Measurements from ENCODE around the gene CFP. TPM values are rescaled to one million over a fixed set of nuclear protein-coding genes. Genes with fewer than 3 reads are reported as not detected.

The CFP gene
- total RNA-seq, 1 experiment from 2014 or later, result 2.0 TPM

DNA sequence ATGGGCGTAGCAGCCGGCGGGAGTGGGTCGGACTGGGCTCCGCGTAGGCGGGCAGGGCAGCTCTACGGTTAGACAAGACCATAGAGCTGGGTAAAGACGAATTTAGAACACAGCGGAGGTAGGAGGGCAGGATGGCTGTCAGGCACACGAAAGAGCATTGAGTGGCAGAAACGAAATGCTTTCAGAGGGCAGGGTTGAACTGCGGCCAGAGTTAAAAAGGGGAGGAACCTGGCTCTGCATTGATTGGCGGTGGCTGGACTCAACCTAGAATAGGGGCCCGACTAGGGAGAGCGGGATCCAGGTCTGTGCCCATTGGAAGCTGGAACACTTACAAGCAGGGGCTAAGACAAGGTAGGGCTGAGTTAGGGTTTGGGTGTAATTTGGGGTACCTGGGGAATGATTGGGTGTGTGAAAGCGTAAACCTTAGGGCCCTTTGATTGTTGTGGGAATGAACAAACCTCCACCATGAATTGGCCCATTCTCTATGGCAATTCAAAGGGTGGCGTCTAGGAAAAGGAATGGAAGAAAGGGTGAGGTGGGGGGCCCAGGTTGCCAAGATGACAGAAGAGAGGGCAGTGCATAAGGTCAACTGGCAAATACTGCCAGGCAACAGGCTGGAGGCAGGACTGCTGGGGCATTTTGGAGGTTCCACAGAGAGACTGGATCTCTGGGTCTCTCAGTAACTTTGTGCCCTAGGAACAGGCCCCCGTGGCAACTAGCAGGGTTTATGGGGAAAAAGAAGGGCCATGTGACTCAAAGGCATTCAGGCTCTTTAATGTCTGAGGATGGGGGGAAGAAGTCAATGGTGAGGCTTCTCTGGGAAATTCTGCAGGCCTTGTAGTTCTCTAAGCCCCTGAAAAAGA is 21.5 kb upstream of the CFP start:
- ChIA-PET CTCF (interaction anchor here (0.8 to 1.1 kb wide), 2 partner anchors 101 to 156 kb away, joined by 3 to 6 read pairs; no protein-coding TSS in a partner anchor), POLR2A (interaction anchor here (0.7 kb wide), 1 partner anchor 27 kb away, joined by 4 read pairs; no protein-coding TSS in a partner anchor)
- H3K36me3 Mint-ChIP-seq, result peaks cover 25% of the 10 kb centered on the region
- H3K27me3 Mint-ChIP-seq (ENCODE audit: low read depth), result no peaks in the 10 kb centered on the region
- no peaks in the 10 kb centered on the region for H3K9me3 Mint-ChIP-seq
- TF ChIP-seq MXD4 (CRISPR knock-in tag; IDR thresholded peaks at IDR 0.05; ENCODE audit: borderline replicate concordance), result no peak
- TF ChIP-seq ZNF416 (CRISPR knock-in tag; IDR thresholded peaks at IDR 0.05), result no peak
- TF ChIP-seq ZNF396 (CRISPR knock-in tag; IDR thresholded peaks at IDR 0.05; ENCODE audit: borderline replicate concordance), result no peak
- TF ChIP-seq NR2C2 (CRISPR knock-in tag; IDR thresholded peaks at IDR 0.05), result no peak
- TF ChIP-seq, protein P1, sequence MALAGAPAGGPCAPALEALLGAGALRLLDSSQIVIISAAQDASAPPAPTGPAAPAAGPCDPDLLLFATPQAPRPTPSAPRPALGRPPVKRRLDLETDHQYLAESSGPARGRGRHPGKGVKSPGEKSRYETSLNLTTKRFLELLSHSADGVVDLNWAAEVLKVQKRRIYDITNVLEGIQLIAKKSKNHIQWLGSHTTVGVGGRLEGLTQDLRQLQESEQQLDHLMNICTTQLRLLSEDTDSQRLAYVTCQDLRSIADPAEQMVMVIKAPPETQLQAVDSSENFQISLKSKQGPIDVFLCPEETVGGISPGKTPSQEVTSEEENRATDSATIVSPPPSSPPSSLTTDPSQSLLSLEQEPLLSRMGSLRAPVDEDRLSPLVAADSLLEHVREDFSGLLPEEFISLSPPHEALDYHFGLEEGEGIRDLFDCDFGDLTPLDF (CRISPR knock-in tag; IDR thresholded peaks at IDR 0.05), result no peak
- TF ChIP-seq, protein P2, sequence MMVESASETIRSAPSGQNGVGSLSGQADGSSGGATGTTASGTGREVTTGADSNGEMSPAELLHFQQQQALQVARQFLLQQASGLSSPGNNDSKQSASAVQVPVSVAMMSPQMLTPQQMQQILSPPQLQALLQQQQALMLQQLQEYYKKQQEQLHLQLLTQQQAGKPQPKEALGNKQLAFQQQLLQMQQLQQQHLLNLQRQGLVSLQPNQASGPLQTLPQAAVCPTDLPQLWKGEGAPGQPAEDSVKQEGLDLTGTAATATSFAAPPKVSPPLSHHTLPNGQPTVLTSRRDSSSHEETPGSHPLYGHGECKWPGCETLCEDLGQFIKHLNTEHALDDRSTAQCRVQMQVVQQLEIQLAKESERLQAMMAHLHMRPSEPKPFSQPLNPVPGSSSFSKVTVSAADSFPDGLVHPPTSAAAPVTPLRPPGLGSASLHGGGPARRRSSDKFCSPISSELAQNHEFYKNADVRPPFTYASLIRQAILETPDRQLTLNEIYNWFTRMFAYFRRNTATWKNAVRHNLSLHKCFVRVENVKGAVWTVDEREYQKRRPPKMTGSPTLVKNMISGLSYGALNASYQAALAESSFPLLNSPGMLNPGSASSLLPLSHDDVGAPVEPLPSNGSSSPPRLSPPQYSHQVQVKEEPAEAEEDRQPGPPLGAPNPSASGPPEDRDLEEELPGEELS (CRISPR knock-in tag; IDR thresholded peaks at IDR 0.05), result no peak
- TF ChIP-seq, protein P3, sequence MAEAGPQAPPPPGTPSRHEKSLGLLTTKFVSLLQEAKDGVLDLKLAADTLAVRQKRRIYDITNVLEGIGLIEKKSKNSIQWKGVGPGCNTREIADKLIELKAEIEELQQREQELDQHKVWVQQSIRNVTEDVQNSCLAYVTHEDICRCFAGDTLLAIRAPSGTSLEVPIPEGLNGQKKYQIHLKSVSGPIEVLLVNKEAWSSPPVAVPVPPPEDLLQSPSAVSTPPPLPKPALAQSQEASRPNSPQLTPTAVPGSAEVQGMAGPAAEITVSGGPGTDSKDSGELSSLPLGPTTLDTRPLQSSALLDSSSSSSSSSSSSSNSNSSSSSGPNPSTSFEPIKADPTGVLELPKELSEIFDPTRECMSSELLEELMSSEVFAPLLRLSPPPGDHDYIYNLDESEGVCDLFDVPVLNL (CRISPR knock-in tag; IDR thresholded peaks at IDR 0.05; ENCODE audit: borderline replicate concordance, low read depth), result no peak
- TF ChIP-seq, protein P4, sequence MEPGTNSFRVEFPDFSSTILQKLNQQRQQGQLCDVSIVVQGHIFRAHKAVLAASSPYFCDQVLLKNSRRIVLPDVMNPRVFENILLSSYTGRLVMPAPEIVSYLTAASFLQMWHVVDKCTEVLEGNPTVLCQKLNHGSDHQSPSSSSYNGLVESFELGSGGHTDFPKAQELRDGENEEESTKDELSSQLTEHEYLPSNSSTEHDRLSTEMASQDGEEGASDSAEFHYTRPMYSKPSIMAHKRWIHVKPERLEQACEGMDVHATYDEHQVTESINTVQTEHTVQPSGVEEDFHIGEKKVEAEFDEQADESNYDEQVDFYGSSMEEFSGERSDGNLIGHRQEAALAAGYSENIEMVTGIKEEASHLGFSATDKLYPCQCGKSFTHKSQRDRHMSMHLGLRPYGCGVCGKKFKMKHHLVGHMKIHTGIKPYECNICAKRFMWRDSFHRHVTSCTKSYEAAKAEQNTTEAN (CRISPR knock-in tag; IDR thresholded peaks at IDR 0.05), result no peak
- peak overlapping the region; percentile 97 for H3K27ac Mint-ChIP-seq
- peak overlapping the region; percentile 85 for H3K4me3 Mint-ChIP-seq
- ATAC-seq (peak; percentile 16), DNase-seq (ENCODE audit: low spot score) (no peak)
- peaks cover 21% of the 10 kb centered on the region for H3K4me1 Mint-ChIP-seq

DNA sequence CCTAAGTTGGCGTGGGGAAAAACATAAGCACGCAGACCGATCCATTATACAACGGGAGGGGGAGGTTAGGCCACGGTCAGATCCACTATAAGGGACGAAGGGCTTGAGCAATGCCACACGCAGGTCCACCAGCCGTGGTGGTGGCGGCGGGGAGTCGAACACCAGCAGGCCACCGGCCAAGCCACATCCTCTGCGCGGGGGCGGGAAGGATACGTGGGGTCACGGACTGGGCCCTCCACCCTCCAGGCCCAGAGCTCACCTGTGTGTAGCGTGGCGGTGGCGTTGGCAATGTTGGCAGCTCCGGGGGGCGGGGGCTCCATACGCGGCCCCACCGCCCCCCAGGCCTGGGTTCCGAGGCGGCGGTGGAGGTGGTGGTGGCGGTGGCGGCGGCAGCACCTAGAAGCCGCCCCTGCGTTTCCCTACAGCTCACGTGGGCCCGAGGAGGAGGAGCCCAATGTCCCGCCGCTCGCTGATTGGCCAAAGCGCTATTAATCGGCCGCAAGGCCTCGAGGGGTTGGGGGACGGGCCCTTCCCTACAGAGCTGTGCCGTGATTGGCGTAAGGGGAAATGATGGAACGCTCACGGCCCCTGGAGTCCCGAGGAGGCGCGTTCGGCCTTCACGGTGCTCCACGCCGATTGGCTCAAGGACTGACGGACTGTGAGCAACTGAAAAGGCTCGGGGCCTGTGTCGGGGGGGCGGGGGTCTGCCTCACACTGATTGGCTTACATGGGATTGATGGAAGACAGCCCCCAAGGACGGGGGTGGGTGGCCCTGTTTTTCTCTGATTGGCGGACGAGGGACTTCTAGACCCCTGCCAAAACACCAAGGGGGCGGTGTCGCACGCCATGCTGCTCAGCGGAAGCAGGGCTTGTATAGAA is 20.7 kb upstream of the CFP start, which contains the start of gene ELK1:
Gene ELK1 (minus strand): TSS at position 400 of the 879 bp plus-strand sequence. CDS start 9,122 bp downstream, outside the sequence.
- ChIA-PET CTCF (interaction anchor here (0.7 to 1.1 kb wide), 4 partner anchors 82 to 376 kb away, joined by 3 to 6 read pairs (median 4); no protein-coding TSS in a partner anchor), POLR2A (interaction anchor here (0.6 to 0.7 kb wide), 3 partner anchors 26 to 1352 kb away, joined by 4 read pairs; partner anchors contain the start of gene RBM10)
- Mint-ChIP-seq H3K27ac (peak within 1 kb of the TSS; percentile 97), H3K27me3 (ENCODE audit: low read depth) (no peaks in the 10 kb centered on the region), H3K36me3 (peaks cover 17% of the 10 kb centered on the region), H3K9me3 (no peaks in the 10 kb centered on the region), H3K4me3 (peak within 1 kb of the TSS; percentile 85), H3K4me1 (peaks cover 21% of the 10 kb centered on the region)
- ATAC-seq, result peak; percentile 98
- peak; percentile 92 for DNase-seq (ENCODE audit: low spot score)
- TF ChIP-seq, protein P5, sequence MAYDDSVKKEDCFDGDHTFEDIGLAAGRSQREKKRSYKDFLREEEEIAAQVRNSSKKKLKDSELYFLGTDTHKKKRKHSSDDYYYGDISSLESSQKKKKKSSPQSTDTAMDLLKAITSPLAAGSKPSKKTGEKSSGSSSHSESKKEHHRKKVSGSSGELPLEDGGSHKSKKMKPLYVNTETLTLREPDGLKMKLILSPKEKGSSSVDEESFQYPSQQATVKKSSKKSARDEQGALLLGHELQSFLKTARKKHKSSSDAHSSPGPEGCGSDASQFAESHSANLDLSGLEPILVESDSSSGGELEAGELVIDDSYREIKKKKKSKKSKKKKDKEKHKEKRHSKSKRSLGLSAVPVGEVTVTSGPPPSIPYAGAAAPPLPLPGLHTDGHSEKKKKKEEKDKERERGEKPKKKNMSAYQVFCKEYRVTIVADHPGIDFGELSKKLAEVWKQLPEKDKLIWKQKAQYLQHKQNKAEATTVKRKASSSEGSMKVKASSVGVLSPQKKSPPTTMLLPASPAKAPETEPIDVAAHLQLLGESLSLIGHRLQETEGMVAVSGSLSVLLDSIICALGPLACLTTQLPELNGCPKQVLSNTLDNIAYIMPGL (CRISPR knock-in tag; IDR thresholded peaks at IDR 0.05), result no peak
- TF ChIP-seq HMGA2 (CRISPR knock-in tag; IDR thresholded peaks at IDR 0.05), result no peak
- peak; percentile 75 for TF ChIP-seq NFYB (CRISPR knock-in tag; conservative IDR thresholded peaks at IDR 0.05; ENCODE audit: low read depth)
- TF ChIP-seq, protein P6, sequence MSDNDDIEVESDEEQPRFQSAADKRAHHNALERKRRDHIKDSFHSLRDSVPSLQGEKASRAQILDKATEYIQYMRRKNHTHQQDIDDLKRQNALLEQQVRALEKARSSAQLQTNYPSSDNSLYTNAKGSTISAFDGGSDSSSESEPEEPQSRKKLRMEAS (CRISPR knock-in tag; IDR thresholded peaks at IDR 0.05), result peak; percentile 56; the same call in 1 of the 2 replicates
- no peak for TF ChIP-seq TP53 (CRISPR knock-in tag; IDR thresholded peaks at IDR 0.05)
- peak; percentile 49 for TF ChIP-seq SP1 (CRISPR knock-in tag; conservative IDR thresholded peaks at IDR 0.05)
- TF ChIP-seq FOXP1 (CRISPR knock-in tag; IDR thresholded peaks at IDR 0.05; ENCODE audit: borderline replicate concordance), result 0 out of 2 replicates have a peak, but pooled peaks have one; percentile 8
- no peak for TF ChIP-seq ZNF396 (CRISPR knock-in tag; IDR thresholded peaks at IDR 0.05; ENCODE audit: borderline replicate concordance)
- TF ChIP-seq, protein P3 (CRISPR knock-in tag; IDR thresholded peaks at IDR 0.05; ENCODE audit: borderline replicate concordance, low read depth), result no peak
- TF ChIP-seq KAT7 (CRISPR knock-in tag; IDR thresholded peaks at IDR 0.05; ENCODE audit: borderline replicate concordance), result no peak
- TF ChIP-seq, protein P7, sequence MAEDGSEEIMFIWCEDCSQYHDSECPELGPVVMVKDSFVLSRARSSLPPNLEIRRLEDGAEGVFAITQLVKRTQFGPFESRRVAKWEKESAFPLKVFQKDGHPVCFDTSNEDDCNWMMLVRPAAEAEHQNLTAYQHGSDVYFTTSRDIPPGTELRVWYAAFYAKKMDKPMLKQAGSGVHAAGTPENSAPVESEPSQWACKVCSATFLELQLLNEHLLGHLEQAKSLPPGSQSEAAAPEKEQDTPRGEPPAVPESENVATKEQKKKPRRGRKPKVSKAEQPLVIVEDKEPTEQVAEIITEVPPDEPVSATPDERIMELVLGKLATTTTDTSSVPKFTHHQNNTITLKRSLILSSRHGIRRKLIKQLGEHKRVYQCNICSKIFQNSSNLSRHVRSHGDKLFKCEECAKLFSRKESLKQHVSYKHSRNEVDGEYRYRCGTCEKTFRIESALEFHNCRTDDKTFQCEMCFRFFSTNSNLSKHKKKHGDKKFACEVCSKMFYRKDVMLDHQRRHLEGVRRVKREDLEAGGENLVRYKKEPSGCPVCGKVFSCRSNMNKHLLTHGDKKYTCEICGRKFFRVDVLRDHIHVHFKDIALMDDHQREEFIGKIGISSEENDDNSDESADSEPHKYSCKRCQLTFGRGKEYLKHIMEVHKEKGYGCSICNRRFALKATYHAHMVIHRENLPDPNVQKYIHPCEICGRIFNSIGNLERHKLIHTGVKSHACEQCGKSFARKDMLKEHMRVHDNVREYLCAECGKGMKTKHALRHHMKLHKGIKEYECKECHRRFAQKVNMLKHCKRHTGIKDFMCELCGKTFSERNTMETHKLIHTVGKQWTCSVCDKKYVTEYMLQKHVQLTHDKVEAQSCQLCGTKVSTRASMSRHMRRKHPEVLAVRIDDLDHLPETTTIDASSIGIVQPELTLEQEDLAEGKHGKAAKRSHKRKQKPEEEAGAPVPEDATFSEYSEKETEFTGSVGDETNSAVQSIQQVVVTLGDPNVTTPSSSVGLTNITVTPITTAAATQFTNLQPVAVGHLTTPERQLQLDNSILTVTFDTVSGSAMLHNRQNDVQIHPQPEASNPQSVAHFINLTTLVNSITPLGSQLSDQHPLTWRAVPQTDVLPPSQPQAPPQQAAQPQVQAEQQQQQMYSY (CRISPR knock-in tag; IDR thresholded peaks at IDR 0.05), result no peak

Measured in WTC11 (cell line).